HG03097 (cell line): ENCODE data around the gene SIGLEC9.

Source experiments
- ATAC-seq: cut with Tn5 transposase; IDR thresholded peaks from one replicate; pipeline ENCODE4 v1.9.1; 2021; ENCODE audit not compliant: unreplicated experiment, low FRiP score

SIGLEC9 gene

DNA sequence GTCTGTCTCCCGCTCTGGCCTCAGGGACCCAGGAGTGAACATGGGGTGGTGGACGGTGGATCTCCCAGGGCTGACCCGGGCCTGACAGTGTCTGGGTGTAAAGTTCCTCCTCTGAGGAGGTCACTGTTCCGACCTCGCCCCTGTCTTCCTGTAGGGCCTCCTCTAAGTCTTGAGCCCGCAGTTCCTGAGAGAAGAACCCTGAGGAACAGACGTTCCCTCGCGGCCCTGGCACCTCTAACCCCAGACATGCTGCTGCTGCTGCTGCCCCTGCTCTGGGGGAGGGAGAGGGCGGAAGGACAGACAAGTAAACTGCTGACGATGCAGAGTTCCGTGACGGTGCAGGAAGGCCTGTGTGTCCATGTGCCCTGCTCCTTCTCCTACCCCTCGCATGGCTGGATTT, at the start of gene SIGLEC9:
Gene SIGLEC9, plus strand, starts transcription at position 178 of the 400 bp plus-strand sequence. Its CDS starts 69 bp downstream, at position 247.
- ATAC-seq, result no peak

DNA sequence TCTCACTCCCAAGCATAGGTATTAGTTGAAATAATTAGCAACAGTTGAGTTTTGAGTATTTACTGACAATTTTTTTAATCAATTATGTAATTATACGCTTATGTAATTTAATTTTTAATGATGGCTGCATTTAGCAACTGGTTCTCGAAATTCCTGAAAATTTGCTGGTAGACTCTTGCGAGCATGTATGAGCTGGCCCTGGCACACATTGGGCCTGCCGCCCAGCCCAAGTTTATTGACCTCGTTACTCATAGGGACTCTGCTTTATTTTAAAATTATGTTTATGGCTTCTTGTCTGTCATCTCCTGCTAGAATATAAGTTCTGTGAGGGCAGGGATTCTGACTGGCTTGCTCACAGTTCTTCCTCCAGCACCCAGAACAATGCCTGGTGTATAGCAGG, 48.7 kb upstream of the SIGLEC9 start:
- no peak for ATAC-seq

DNA sequence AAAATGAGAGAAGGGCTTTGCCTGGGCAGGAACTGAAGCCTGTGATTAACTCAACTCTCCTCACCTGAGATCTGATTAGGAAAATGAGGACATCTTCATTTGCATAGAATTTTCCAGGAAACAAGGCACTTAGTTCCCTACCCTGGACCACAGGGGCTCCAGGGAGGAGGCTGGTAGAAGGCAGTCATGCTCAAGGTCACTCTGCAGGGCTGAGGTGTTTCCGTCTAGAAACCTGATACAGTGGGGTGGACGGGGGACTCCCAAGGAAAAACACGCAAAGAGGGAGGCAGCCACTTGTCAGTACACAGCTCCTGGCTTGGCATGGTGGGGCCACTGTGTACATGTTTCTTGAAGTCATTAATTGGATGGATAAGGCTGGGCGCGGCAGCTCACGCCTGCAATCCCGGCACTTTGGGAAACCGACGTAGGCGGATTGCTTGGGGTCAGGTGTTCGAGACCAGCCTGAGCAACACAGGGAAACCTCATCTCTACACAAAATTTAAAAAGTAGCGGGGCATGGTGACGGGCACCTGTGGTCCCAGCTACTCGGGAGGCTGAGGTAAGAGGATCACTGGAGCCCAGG, 48.0 kb upstream of the SIGLEC9 start:
- no peak for ATAC-seq

DNA sequence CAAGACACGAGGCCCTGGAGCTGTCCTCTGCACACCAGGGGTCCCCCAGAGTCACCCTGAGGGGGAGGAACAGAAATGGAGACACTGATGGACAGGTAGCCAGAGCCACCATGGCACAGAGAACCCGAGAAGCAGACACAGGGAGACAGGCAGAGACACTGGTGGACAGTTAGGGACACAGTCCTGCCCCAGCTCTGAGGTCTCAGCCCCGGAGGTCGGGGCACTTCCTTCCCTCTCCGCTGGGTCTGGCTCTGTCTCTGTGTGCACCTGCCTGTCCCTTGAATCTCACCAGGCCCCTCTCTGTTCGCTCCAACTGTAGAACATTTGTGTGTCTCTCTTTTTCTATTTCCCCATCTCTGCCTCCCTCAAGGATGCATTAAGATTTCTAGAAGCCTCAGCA, 46.6 kb upstream of the SIGLEC9 start:
- ATAC-seq, result no peak

DNA sequence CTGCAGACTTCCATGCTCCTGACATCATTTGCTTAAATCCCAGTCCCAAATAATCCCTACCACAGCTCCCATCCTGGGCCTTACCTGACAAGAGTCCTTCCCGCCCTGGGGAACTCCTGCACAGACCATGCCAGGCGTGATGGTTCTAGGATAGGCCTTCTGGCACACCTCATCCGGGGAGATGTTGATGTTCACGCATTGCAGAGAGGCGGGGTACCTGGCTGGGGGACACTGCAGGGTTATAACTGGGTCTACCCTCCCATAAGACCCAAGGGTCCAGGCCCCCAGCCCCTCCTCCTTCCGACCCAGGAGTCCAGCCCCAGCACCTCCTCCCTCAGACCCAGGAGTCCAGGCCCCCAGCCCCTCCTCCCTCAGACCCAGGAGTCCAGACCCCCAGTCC, 46.0 kb upstream of the SIGLEC9 start:
- no peak for ATAC-seq

DNA sequence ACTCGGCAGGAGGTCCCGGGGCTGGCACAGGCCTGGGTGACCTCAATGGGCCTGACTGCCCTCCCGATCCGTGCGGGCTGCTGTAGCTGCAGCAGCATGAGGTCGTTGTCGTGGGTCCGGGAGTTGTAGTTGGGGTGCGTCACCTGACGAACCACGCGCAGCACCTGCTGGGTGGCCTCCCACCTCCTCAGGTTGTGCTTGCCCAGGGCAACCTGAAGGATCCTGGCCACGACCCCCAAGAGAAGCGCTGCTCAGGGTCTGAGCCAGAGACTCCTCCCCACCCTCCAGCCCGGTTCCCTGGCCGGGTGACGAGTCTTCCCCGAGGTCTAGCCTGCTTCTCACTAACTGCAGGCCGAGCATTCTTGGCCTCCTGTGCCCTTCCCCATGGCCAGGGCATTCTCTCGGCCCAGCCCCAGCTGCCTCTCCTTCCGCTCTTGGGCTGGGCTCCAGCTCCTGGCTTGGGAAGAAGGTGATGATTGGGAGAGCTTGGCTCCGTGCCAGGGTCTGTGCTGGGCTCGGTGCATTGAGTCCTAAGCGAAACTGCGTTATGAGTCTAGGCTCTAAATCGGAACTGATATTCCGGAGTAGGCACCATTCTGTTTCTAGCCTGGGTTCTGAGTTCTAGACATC, 45.1 kb upstream of the SIGLEC9 start:
- ATAC-seq, result no peak

DNA sequence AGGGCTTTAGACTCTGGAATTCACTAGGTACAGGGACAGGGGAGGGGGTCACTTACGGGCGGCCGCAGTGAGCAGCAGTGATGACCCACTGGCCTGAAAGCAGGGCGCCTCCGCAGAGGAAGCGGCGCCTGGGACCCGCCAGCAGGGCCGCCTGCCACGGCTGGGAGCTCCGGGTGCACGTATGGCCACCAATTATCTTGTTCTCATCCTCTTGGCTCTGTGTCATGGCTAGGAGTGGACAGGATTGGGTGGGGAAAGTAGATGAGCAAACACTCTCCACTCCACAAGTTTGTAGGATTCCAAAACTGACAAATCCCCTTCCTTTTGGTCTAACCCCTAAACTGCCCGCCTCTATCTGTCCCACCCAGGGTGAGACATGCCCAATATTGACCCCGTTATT, 43.2 kb upstream of the SIGLEC9 start:
- no peak for ATAC-seq

- no peak for ATAC-seq
These were observed 42.1 kb upstream of the SIGLEC9 start, which contains the start of gene KLK14 for GRCh38 chr19:51082611-51083010. TSS of gene KLK14 (minus strand) at chr19:51082887. CDS start at chr19:51082614, 273 bp downstream.

GRCh38 chr19:51083181-51083580, 41.5 kb upstream of the SIGLEC9 start:
- ATAC-seq, result no peak

GRCh38 chr19:51083783-51084182, 40.9 kb upstream of the SIGLEC9 start:
- no peak for ATAC-seq

DNA sequence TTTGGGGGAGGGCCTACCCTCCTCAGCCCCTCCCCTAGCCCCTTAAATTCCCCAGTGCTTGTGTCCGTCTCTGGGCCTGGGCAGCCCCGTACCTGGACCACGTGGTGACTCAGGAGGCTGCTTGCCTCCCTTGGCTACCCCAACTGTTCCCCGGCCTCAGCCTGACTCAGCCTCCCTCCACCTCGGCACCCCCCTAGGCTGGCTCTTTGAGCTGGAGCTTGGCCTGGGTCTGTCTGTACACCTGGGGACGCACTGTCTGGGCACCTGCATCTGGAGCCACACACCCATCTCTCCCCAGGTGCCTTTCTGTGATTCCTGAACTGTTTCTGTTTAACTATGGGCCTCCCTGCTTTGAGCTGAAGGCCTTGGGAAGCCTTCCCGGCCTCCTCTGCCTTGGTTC, 40.2 kb upstream of the SIGLEC9 start:
- ATAC-seq, result no peak

GRCh38 chr19:51086153-51086850, 38.4 kb upstream of the SIGLEC9 start:
- ATAC-seq, result no peak

DNA sequence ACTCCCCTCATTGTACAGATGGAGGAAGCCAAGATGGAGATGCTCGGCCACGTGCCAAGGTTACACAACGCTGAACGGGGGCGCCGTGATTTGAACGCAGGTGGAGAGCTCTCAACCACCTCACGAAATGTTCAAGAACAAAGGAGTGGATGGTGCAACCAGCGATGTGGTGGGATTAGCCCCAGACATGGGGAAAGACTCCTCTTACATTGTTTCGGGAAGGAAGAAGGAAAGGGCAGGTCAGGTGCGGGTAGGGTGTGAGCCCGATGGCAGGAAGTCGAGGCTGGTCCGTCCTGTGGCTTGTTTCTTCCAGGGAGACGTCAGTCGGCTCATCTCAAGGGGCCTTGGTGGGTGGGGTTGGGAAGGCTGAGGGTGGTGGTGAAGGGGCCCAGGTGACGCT, 34.9 kb upstream of the SIGLEC9 start:
- ATAC-seq, result no peak

DNA sequence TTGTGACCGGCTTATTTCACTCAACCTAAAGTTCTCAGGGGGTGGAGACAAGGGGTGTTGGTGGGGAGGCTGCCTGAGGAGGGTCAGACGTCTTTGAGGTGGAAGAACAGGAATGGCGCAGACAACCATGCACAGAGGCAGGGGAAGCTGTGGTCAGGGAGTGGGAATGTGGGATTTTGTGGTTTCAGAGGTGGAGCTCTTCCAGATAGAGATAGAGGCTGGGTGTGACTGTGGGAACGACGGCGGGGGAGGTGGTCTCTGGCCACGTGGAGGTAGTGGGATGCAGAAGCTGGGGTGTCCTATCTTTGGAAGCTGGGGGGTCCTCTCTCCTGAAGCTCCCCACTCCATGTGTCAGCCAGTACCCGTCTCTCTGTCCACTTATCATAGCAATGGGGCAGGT, 34.2 kb upstream of the SIGLEC9 start:
- no peak for ATAC-seq

GRCh38 chr19:51091126-51091525, 33.6 kb upstream of the SIGLEC9 start:
- no peak for ATAC-seq

GRCh38 chr19:51091895-51092873, 32.5 kb upstream of the SIGLEC9 start:
- ATAC-seq, result no peak

DNA sequence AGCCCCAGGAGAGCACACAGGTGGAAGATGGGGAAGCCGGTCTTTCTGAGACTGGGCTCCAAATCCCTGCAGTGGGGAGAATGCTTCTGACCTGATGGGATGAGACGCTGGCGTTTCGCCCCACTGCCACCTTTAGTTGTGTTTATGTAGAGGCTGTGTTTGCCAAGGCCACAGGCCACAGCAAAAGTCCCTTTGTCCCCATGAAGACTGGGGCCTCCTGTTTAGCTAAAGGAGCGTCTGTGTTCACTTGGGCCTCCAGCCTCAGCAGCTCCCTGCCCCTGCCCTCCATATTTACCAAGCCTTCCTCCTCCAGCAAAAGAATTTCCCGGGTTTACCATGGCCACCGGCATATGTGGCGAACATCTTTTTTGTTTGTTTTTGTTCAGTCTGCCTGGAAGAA, 31.6 kb upstream of the SIGLEC9 start:
- ATAC-seq, result no peak

DNA sequence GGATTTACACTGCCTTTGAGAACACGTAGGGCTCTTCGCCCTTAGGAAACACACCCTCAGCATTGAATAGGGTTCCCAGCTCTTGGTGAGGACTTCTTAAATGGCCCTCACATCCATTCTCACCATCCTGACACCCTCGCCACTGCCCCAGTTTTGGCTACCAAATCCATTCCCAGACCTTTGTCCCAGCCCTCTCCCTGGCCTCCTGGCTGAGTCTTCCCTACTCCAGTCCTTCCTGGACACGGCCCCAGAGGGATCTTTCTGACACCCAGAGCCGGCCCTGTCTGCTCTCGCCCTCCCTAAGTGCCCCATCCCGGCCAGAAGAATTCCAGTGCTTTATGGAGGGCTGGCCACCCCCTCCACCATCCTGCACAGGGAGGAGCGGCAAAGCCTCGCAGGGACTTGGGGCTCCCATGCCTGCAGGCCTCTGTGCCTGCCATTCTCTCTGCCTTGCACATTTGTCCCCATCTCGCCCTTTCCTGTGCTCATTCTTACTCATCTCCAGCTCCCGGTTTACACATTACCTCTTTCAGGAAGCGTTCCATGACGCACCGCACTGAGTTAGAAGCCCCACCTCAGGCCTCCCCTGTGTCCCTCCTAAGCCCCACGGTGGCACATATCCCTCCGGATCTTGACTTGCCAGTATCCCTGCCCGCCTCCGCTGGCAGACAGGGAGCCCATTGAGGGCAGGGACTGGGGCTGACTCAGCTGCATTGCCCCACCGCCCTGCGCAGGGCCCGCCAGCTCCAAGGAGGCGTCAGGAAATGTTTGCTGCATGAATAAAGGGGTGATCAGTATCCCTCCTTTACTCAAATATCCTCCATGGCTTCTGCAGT, 31.0 kb upstream of the SIGLEC9 start:
- no peak for ATAC-seq

GRCh38 chr19:51094696-51095279, 29.9 kb upstream of the SIGLEC9 start:
- ATAC-seq, result no peak
